K562 (cell line): ENCODE measurements around the gene CA5B. TPM values are rescaled to one million over a fixed set of nuclear protein-coding genes. Genes with fewer than 3 reads are reported as not detected.

ENCODE experiments used
- ATAC-seq: fragments of 200-7000 bp; cut with Tn5 transposase; 3 replicates; pipeline ENCODE4 v1.9.1; 2020; ENCODE audit warnings: moderate library complexity
- BruUV-seq: library from RNA; stranded (reverse); fragments of 400-500 nt; replicated peaks from 2 replicates; lab custom pipeline; 2021; lab: Mats Ljungman, UMichigan
- CTCF ChIA-PET: fragments of 300-600 bp; formaldehyde crosslinking; extraction: SDS; loops from one replicate; lab custom pipeline; 2021; ENCODE audit warnings: low intra/inter-chr PET ratio; lab: Yijun Ruan, JAX
- POLR2A ChIA-PET: fragments of 300-600, 350-650 bp; sonication (Branson Sonifier 250); formaldehyde crosslinking; extraction: SDS; loops from one replicate; lab custom pipeline; 2021; ENCODE audit warnings: antibody characterized with exemption, inconsistent platforms; lab: Yijun Ruan, JAX
- DNase-seq, 4 experiments: peaks; one replicate each; pipeline versions ENCODE4 v3.0.0 to v3.0.0-alpha.2; 2011 to 2018; ENCODE audit warnings: low spot score in 3 of 4, mixed read lengths in 3 of 4; ENCODE audit errors: extremely low read depth in 1 of 4
- FAIRE-seq: peaks from 2 replicates; lab custom pipeline; 2011; peaks lifted over from hg19 to GRCh38; lab: Jason Lieb, UNC
- H2AFZ ChIP-seq: 2 replicates; pipeline ENCODE4 v1.6.0; 2011; ENCODE audit warnings: low read depth, low read length, control low read depth, inconsistent platforms
- H3K27ac ChIP-seq: fragments of 200-600 bp; 3 replicates; pipeline ENCODE4 v1.8.0; 2011; ENCODE audit warnings: low read depth, mild to moderate bottlenecking, control low read depth, inconsistent platforms, low read length, moderate library complexity, mixed read lengths; ENCODE audit errors: extremely low read depth
- H3K27me3 ChIP-seq, 2 experiments: fragments of 300-600 bp in 1 of 2; 2 replicates in 1 of 2; 3 replicates in 1 of 2; pipeline versions ENCODE4 v1.6.0 to v1.8.0; 2011; ENCODE audit warnings: inconsistent platforms in 2 of 2, low read length in 2 of 2, mild to moderate bottlenecking in 1 of 2, mixed read lengths in 1 of 2, moderate library complexity in 1 of 2; ENCODE audit not compliant: control insufficient read depth in 2 of 2, insufficient read depth in 2 of 2
- H3K36me3 ChIP-seq: fragments of 300-600 bp; 3 replicates; pipeline ENCODE4 v1.8.0; 2011; ENCODE audit warnings: mild to moderate bottlenecking, low read length, inconsistent platforms; ENCODE audit not compliant: control insufficient read depth, insufficient read depth
- H3K4me1 ChIP-seq, 2 experiments: fragments of 200-600 bp in 1 of 2; replicated peaks in 1 of 2; 2 replicates in 1 of 2; 3 replicates in 1 of 2; pipeline versions ENCODE4 v1.5.1 to v1.8.0; 2011; ENCODE audit warnings: inconsistent platforms in 2 of 2, low read length in 2 of 2, mild to moderate bottlenecking in 1 of 2, mixed read lengths in 1 of 2, moderate library complexity in 1 of 2; ENCODE audit not compliant: control insufficient read depth in 2 of 2, insufficient read depth in 2 of 2
- H3K4me2 ChIP-seq: 2 replicates; pipeline ENCODE4 v1.6.1; 2011; ENCODE audit warnings: low read length, control low read depth, inconsistent platforms, mixed read lengths; ENCODE audit not compliant: insufficient read depth
- H3K4me3 ChIP-seq: fragments of 200-600 bp; sonication (generic), shearing (Covaris generic); 2 replicates; pipeline ENCODE4 v1.5.1; 2016; ENCODE audit warnings: control low read depth, inconsistent platforms
- H3K79me2 ChIP-seq: fragments of 200-600 bp; 3 replicates; pipeline ENCODE4 v1.8.0; 2011; ENCODE audit warnings: low read length, inconsistent platforms; ENCODE audit not compliant: control insufficient read depth, insufficient read depth
- H3K9ac ChIP-seq, 2 experiments: 2 replicates each; pipeline versions ENCODE4 v1.6.0 to v1.6.1; 2011; ENCODE audit warnings: low read depth in 2 of 2, low read length in 2 of 2, control low read depth in 1 of 2, inconsistent platforms in 1 of 2, mild to moderate bottlenecking in 1 of 2, mixed read lengths in 1 of 2; ENCODE audit not compliant: insufficient read depth in 1 of 2
- H3K9me1 ChIP-seq: one replicate; pipeline ENCODE4 v1.6.0; 2011; ENCODE audit warnings: inconsistent platforms, mild to moderate bottlenecking, low read length, moderate library complexity; ENCODE audit not compliant: control insufficient read depth, insufficient read depth
- H3K9me3 ChIP-seq: replicated peaks from 2 replicates; pipeline ENCODE4 v1.5.1; 2011; ENCODE audit warnings: low read depth, low read length, inconsistent platforms; ENCODE audit not compliant: control insufficient read depth, insufficient read depth
- H4K20me1 ChIP-seq: replicated peaks from 2 replicates; pipeline ENCODE4 v1.6.1; 2011; ENCODE audit warnings: low read length, inconsistent platforms, mixed read lengths; ENCODE audit not compliant: control insufficient read depth, insufficient read depth
- COPS2 ChIP-seq: fragments of 450-650 bp; conservative IDR thresholded peaks from 2 replicates; pipeline ENCODE4 v1.6.1; 2016; ENCODE audit warnings: mild to moderate bottlenecking, moderate library complexity
- CTBP1 ChIP-seq: fragments of 450-650 bp; IDR thresholded peaks from 2 replicates; pipeline ENCODE4 v1.6.1; 2016; ENCODE audit warnings: borderline replicate concordance
- ELF4 ChIP-seq: fragments of 450-650 bp; formaldehyde crosslinking; IDR thresholded peaks from 2 replicates; pipeline ENCODE4 v1.4.0; 2022; ENCODE audit warnings: missing genetic modification characterization
- GTF2F1 ChIP-seq: IDR thresholded peaks from 2 replicates; pipeline ENCODE4 v1.6.1; 2011; ENCODE audit warnings: low read depth, low read length, improper control_type of control experiment
- MEIS2 ChIP-seq: fragments of 450-650 bp; IDR thresholded peaks from 2 replicates; pipeline ENCODE4 v1.6.1; 2014; ENCODE audit warnings: mild to moderate bottlenecking; ENCODE audit not compliant: partially characterized antibody
- ZZZ3 ChIP-seq: fragments of 450-650 bp; IDR thresholded peaks from 2 replicates; pipeline ENCODE4 v1.6.1; 2016; ENCODE audit warnings: antibody characterized with exemption, mild to moderate bottlenecking, moderate library complexity
- WGBS: fragments of 100-300 bp; shearing (Covaris generic); methylation state at CpG from one replicate; pipeline ENCODE4 v1.1.6; 2016; ENCODE audit warnings: low coverage, mixed read lengths; ENCODE audit not compliant: insufficient coverage; ENCODE audit errors: missing lambda C conversion rate; 5-methylcytosine and 5-hydroxymethylcytosine counted together
- in situ Hi-C: fragments of 300-500 bp; cut with MboI; formaldehyde crosslinking; loops from 4 replicates; pipeline ENCODE4 v1.15.0; 2018; ENCODE audit warnings: inconsistent platforms, mixed read lengths
- intact Hi-C: fragments of 100-400 bp; cut with micrococcal nuclease; formaldehyde crosslinking; loops from 2 replicates; pipeline ENCODE4 v1.14.2; 2022
- polyA plus RNA-seq, 8 experiments: library from polyadenylated mRNA; depleted of rRNA in 4 of 8; stranded (reverse) in 5 of 8; unstranded in 3 of 8; fragments of >200 nt; fragmentation: Nextera tagmentation in 2 of 8; fragmentation: Illumina TruSeq in 1 of 8; extraction: Ambion mirVana in 2 of 8; extraction: Trizol in 1 of 8; gene quantifications; 2 replicates each; pipeline versions ENCODE4 v1.2.1 to v1.2.3, GENCODE V29; 2011 to 2014; ENCODE audit warnings: inconsistent platforms in 1 of 8, missing spikeins in 1 of 8
- total RNA-seq, 7 experiments: library from RNA; depleted of rRNA in 6 of 7; stranded (reverse); fragments of >200 nt in 6 of 7; fragmentation: Illumina TruSeq in 2 of 7; extraction: Trizol in 2 of 7; gene quantifications; 2 replicates each; pipeline versions ENCODE4 v1.2.1 to v1.2.3, GENCODE V29; 2011 to 2021; ENCODE audit warnings: low replicate concordance in 1 of 7
- TF ChIP-seq, protein P1 (sequence below): IDR thresholded peaks from 2 replicates; pipeline ENCODE4 v1.6.1; 2011; ENCODE audit warnings: borderline replicate concordance, low read depth, mild to moderate bottlenecking, moderate library complexity, low read length; ENCODE audit not compliant: insufficient read depth, poor library complexity, severe bottlenecking
- TF ChIP-seq, protein P2 (sequence below), 2 experiments: fragments of 450-650 bp; IDR thresholded peaks; 2 replicates each; pipeline ENCODE4 v1.6.1; 2016; ENCODE audit warnings: mild to moderate bottlenecking in 2 of 2, borderline replicate concordance in 1 of 2, low read depth in 1 of 2, moderate library complexity in 1 of 2
- TF ChIP-seq, protein P3 (sequence below): fragments of 450-650 bp; IDR thresholded peaks from 2 replicates; pipeline ENCODE4 v1.6.1; 2016

Gene CA5B
- total and polyA plus RNA-seq, 9 of the 15 experiments (the other 6 are each of a cell fraction or from before 2014, with no cell fraction given): 0.55 to 3.7 (median 2.6) TPM

DNA sequence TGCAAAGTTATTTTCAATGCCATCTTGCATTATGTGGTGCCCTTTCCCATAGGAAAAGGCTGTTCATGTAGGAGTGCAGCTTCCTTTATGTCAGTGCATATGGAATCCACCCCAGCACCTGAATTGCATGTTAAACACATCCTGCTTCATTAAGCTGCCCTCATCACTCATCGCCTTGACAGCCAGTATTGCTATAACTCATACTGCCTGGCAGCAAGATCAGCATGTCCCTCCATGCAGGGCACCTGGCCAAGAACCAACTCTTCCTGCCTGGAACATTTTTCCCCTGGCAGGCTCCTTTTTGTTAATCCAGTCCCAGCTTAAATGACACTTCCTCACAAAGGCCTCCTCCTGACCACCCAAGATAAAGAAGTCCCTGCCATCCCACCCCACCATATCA, 23.5 kb upstream of the CA5B start:
- Histone ChIP-seq H3K79me2 (no peaks in the 10 kb centered on the region), H3K4me3 (no peak overlapping the region), H3K9ac (no peak overlapping the region), H3K9me3 (no peaks in the 10 kb centered on the region), H2AFZ (no peak overlapping the region), H3K9me1 (no peaks in the 10 kb centered on the region), H3K4me1 (peaks cover 0 to 6% of the 10 kb centered on the region in 2 experiments; a peak in 3 of 5 replicates), H3K27me3 (no peaks in the 10 kb centered on the region), H3K27ac (no peak overlapping the region), H4K20me1 (no peaks in the 10 kb centered on the region), H3K4me2 (no peak overlapping the region), H3K36me3 (no peaks in the 10 kb centered on the region; the same call in 2 of the 3 replicates)
- in situ Hi-C loops: no loop called here
- FAIRE-seq: no peak
- POLR2A ChIA-PET: no interaction called here
- no TSS peak for BruUV-seq
- intact Hi-C loops: no loop called here
- no peak for DNase-seq
- CTCF ChIA-PET: no interaction called here
- ATAC-seq: no peak
- WGBS: 43% methylated on average over 1 of the region's 1 CpG
- TF ChIP-seq CTBP1 (no peak), COPS2 (no peak), MEIS2 (peak; percentile 82), ZZZ3 (no peak), GTF2F1 (no peak), ELF4 (CRISPR knock-in tag) (no peak)
- TF ChIP-seq, protein P1, sequence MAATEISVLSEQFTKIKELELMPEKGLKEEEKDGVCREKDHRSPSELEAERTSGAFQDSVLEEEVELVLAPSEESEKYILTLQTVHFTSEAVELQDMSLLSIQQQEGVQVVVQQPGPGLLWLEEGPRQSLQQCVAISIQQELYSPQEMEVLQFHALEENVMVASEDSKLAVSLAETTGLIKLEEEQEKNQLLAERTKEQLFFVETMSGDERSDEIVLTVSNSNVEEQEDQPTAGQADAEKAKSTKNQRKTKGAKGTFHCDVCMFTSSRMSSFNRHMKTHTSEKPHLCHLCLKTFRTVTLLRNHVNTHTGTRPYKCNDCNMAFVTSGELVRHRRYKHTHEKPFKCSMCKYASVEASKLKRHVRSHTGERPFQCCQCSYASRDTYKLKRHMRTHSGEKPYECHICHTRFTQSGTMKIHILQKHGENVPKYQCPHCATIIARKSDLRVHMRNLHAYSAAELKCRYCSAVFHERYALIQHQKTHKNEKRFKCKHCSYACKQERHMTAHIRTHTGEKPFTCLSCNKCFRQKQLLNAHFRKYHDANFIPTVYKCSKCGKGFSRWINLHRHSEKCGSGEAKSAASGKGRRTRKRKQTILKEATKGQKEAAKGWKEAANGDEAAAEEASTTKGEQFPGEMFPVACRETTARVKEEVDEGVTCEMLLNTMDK: no peak
- TF ChIP-seq, protein P2, sequence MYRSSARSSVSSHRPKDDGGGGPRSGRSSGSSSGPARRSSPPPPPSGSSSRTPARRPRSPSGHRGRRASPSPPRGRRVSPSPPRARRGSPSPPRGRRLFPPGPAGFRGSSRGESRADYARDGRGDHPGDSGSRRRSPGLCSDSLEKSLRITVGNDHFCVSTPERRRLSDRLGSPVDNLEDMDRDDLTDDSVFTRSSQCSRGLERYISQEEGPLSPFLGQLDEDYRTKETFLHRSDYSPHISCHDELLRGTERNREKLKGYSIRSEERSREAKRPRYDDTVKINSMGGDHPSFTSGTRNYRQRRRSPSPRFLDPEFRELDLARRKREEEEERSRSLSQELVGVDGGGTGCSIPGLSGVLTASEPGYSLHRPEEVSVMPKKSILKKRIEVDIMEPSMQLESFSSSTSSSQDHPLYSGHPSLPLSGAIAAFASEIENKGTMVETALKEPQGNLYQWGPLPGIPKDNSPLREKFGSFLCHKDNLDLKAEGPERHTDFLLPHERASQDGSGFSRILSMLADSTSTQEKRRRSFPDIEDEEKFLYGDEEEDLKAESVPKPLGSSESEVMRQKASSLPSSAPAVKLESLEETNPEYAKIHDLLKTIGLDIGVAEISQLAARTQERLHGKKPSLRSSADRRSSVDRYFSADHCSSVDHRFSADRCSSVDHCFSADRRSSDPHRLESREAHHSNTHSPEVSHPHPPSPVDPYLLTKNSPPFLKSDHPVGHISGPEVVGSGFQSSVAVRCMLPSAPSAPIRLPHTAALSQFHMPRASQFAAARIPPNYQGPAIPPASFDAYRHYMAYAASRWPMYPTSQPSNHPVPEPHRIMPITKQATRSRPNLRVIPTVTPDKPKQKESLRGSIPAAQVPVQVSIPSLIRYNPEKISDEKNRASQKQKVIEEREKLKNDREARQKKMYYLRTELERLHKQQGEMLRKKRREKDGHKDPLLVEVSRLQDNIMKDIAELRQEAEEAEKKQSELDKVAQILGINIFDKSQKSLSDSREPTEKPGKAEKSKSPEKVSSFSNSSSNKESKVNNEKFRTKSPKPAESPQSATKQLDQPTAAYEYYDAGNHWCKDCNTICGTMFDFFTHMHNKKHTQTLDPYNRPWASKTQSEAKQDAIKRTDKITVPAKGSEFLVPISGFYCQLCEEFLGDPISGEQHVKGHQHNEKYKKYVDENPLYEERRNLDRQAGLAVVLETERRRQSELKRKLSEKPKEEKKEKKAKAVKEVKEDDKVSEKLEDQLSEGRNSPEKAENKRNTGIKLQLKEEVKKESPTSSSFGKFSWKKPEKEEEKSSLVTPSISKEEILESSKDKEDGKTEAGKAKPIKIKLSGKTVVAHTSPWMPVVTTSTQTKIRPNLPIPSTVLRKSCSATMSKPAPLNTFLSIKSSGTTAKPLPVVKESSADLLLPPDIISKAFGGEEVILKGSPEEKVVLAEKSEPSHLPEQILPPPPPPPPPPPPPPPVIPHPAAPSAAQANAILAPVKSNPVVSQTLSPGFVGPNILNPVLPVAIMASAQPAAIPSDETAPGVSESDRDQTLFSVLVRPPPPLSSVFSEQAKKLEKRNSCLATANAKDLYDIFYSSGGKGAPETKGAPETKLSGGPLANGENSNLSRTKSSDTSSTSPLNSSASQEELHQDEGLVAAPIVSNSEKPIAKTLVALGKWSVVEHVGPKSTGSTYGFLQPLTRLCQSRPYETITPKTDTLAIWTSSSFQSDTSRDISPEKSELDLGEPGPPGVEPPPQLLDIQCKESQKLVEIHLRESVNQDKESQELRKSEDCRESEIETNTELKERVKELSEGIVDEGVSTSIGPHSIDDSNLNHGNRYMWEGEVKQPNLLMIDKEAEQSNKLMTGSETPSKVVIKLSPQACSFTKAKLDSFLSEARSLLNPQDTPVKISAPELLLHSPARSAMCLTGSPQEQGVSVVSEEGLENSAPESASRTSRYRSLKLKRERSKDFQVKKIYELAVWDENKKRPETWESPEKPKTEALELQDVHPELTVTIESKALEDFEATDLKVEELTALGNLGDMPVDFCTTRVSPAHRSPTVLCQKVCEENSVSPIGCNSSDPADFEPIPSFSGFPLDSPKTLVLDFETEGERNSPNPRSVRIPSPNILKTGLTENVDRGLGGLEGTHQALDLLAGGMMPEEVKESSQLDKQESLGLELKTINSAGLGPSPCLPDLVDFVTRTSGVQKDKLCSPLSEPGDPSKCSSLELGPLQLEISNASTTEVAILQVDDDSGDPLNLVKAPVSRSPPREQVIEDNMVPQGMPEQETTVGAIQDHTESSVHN (IDR thresholded peaks at IDR 0.05; ENCODE audit: borderline replicate concordance in 1 of 2, low read depth in 1 of 2): no peak
- TF ChIP-seq, protein P3, sequence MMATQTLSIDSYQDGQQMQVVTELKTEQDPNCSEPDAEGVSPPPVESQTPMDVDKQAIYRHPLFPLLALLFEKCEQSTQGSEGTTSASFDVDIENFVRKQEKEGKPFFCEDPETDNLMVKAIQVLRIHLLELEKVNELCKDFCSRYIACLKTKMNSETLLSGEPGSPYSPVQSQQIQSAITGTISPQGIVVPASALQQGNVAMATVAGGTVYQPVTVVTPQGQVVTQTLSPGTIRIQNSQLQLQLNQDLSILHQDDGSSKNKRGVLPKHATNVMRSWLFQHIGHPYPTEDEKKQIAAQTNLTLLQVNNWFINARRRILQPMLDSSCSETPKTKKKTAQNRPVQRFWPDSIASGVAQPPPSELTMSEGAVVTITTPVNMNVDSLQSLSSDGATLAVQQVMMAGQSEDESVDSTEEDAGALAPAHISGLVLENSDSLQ: peak; percentile 50; the same call in 1 of the 2 replicates
